ENCODE measurements around the gene P4HTM.

Gene P4HTM

DNA sequence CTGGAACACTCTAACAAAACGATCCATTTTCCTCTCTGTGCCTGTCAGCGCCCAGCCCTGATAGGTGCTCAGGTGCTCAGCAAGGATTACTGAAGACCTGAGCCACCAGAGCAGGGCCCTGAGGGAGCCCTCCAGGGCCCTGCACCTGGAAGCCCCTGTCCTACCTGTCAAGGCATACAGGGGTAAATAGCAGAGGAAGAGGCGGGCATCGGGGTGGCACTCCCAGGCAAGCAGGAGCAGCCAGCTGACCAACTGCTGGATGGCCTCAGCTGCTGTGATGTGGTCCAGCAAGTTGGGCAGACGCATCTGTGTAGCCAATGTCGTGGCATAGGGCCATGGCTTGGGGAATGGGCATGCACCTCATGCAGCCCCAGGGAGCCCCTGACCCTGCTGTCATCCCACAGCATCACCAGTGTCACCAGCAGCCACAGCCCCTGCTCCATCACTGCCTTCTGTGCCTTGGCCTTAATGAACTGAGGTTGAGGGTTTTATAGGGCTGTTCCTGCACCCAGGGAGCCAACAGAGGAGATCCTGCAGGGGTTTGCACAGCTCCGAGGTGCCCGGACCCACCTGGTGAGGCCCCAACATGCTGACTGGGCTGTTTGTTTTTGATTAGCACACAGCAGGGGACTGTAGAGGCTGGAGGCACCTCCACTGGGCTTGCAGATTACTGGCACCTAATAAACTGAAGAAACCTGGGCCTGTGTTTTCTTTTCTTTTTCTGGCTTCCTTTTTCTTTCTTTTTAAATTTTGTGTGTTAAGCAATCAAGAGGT, 9.2 kb downstream of the P4HTM start:
- H3F3A ChIP-seq (ENCODE audit: low read depth) = no peaks in the 10 kb centered on the region
- H4K20me1 ChIP-seq (ENCODE audit: insufficient read depth, low read length, poor library complexity, severe bottlenecking) = no peaks in the 10 kb centered on the region
- no peaks in the 10 kb centered on the region for H3K9me2 ChIP-seq (replicated peaks; ENCODE audit: low read depth, low read length)
- H3K4me1 ChIP-seq (ENCODE audit: insufficient read depth, low read length, poor library complexity, severe bottlenecking) = no peaks in the 10 kb centered on the region
- no peaks in the 10 kb centered on the region for H3K27me3 ChIP-seq (ENCODE audit: insufficient read depth, low read length, poor library complexity, severe bottlenecking)
- no peaks in the 10 kb centered on the region for H3K36me3 ChIP-seq (ENCODE audit: insufficient read depth, low read length)
- no peak overlapping the region for H3K4me3 ChIP-seq (ENCODE audit: low read length, poor library complexity, severe bottlenecking)
- H3K79me2 ChIP-seq (ENCODE audit: insufficient read depth, low read length) = no peaks in the 10 kb centered on the region
- H3K4me2 ChIP-seq (ENCODE audit: low read depth, low read length, poor library complexity, severe bottlenecking) = no peak overlapping the region
- TF ChIP-seq, protein P1, sequence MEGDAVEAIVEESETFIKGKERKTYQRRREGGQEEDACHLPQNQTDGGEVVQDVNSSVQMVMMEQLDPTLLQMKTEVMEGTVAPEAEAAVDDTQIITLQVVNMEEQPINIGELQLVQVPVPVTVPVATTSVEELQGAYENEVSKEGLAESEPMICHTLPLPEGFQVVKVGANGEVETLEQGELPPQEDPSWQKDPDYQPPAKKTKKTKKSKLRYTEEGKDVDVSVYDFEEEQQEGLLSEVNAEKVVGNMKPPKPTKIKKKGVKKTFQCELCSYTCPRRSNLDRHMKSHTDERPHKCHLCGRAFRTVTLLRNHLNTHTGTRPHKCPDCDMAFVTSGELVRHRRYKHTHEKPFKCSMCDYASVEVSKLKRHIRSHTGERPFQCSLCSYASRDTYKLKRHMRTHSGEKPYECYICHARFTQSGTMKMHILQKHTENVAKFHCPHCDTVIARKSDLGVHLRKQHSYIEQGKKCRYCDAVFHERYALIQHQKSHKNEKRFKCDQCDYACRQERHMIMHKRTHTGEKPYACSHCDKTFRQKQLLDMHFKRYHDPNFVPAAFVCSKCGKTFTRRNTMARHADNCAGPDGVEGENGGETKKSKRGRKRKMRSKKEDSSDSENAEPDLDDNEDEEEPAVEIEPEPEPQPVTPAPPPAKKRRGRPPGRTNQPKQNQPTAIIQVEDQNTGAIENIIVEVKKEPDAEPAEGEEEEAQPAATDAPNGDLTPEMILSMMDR (conservative IDR thresholded peaks at IDR 0.05; ENCODE audit: low read length) = no peak
- TF ChIP-seq EZH2phosphoT487 (IDR thresholded peaks at IDR 0.05; ENCODE audit: borderline replicate concordance) = no peak
- H3K9ac ChIP-seq (ENCODE audit: low read depth, low read length, poor library complexity, severe bottlenecking) = no peak overlapping the region
- no peaks in the 10 kb centered on the region for H3K9me3 ChIP-seq (ENCODE audit: insufficient read depth, low read depth, low read length)
- H2AFZ ChIP-seq (ENCODE audit: low read length) = no peak overlapping the region

DNA sequence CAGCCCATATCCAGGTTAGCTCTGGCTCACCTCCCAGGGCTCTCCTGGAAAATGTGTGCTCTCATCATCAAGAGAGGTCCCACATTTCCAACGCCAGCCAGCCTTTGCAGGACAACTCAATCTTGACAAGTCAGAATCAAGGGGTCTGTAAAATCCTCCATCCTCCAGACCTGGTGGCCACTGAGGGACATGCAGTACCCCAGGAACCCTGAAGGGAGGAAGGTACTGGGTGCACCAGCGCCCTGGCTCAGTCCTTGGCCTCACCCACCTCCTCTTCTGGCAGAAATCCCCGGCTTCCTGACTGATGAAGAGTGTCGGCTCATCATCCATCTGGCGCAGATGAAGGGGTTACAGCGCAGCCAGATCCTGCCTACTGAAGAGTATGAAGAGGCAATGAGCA, 11.1 kb downstream of the P4HTM start:
- H3F3A ChIP-seq (ENCODE audit: low read depth) = no peaks in the 10 kb centered on the region
- H3K4me1 ChIP-seq (ENCODE audit: insufficient read depth, low read length, poor library complexity, severe bottlenecking) = peaks cover under 1% of the 10 kb centered on the region
- H3K9ac ChIP-seq (ENCODE audit: low read depth, low read length, poor library complexity, severe bottlenecking) = no peak overlapping the region
- no peaks in the 10 kb centered on the region for H3K36me3 ChIP-seq (ENCODE audit: insufficient read depth, low read length)
- H3K4me3 ChIP-seq (ENCODE audit: low read length, poor library complexity, severe bottlenecking) = no peak overlapping the region
- H3K4me2 ChIP-seq (ENCODE audit: low read depth, low read length, poor library complexity, severe bottlenecking) = no peak overlapping the region
- no peaks in the 10 kb centered on the region for H3K9me2 ChIP-seq (replicated peaks; ENCODE audit: low read depth, low read length)
- TF ChIP-seq EZH2phosphoT487 (IDR thresholded peaks at IDR 0.05; ENCODE audit: borderline replicate concordance) = no peak
- TF ChIP-seq, protein P1 (conservative IDR thresholded peaks at IDR 0.05; ENCODE audit: low read length) = no peak
- H3K27me3 ChIP-seq (ENCODE audit: insufficient read depth, low read length, poor library complexity, severe bottlenecking) = no peaks in the 10 kb centered on the region
- no peaks in the 10 kb centered on the region for H4K20me1 ChIP-seq (ENCODE audit: insufficient read depth, low read length, poor library complexity, severe bottlenecking)
- 0 out of 2 replicates have a peak, but pooled peaks cover under 1% of the 10 kb centered on the region for H3K79me2 ChIP-seq (ENCODE audit: insufficient read depth, low read length)
- H2AFZ ChIP-seq (ENCODE audit: low read length) = no peak overlapping the region
- no peaks in the 10 kb centered on the region for H3K9me3 ChIP-seq (ENCODE audit: insufficient read depth, low read depth, low read length)

DNA sequence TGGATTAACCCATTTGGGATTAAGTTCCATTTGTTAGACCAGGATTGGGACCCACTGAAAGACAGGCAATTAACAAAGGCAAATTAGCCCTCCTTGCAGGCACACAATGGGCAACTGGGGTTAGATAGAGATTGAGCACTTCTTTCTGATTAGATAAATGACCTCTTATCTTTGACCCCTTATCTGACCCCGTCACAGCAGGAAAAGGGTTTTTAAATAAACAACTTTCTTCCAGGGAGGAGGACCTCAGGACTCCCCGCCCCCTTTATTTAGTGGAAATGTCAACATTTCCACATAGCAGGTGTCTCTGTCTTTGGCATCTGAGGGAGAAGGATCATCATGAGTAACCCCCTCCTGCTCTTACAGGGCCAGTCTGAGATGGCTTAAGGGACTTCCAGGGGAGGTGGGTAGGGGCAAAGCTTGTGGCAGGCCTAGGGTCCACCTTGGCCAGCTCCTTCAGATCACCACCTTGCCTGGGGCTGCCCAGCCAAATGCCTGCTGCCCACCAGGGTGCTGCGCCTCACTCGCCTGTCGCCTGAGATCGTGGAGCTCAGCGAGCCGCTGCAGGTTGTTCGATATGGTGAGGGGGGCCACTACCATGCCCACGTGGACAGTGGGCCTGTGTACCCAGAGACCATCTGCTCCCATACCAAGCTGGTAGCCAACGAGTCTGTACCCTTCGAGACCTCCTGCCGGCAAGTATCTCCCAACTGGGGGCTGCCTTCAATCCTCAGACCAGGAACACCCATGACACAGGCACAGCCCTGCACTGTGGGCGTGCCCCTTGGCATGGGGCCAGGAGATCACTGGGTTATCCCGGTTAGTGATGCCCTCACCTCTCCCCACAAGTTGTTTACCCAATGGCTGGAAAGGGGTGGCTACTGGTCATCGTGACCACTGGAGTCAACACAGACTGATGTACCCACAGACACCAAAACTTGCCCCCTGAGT, 14.6 kb downstream of the P4HTM start:
- Histone ChIP-seq H3K4me1 (ENCODE audit: insufficient read depth, low read length, poor library complexity, severe bottlenecking) (peaks cover 14% of the 10 kb centered on the region), H3K4me2 (ENCODE audit: low read depth, low read length, poor library complexity, severe bottlenecking) (no peak overlapping the region), H3K4me3 (ENCODE audit: low read length, poor library complexity, severe bottlenecking) (no peak overlapping the region)

More for the DNA sequence above, 14.6 kb downstream of the P4HTM start:
- TF ChIP-seq EZH2phosphoT487 (IDR thresholded peaks at IDR 0.05; ENCODE audit: borderline replicate concordance) = no peak
- TF ChIP-seq, protein P1 (conservative IDR thresholded peaks at IDR 0.05; ENCODE audit: low read length) = no peak
- Histone ChIP-seq H3K9me3 (ENCODE audit: insufficient read depth, low read depth, low read length) (no peaks in the 10 kb centered on the region), H4K20me1 (ENCODE audit: insufficient read depth, low read length, poor library complexity, severe bottlenecking) (peaks cover 14% of the 10 kb centered on the region), H3K9me2 (replicated peaks; ENCODE audit: low read depth, low read length) (no peaks in the 10 kb centered on the region), H3K27me3 (ENCODE audit: insufficient read depth, low read length, poor library complexity, severe bottlenecking) (no peaks in the 10 kb centered on the region), H3K9ac (ENCODE audit: low read depth, low read length, poor library complexity, severe bottlenecking) (no peak overlapping the region), H3F3A (ENCODE audit: low read depth) (no peaks in the 10 kb centered on the region), H2AFZ (ENCODE audit: low read length) (no peak overlapping the region), H3K36me3 (ENCODE audit: insufficient read depth, low read length) (no peaks in the 10 kb centered on the region), H3K79me2 (ENCODE audit: insufficient read depth, low read length) (peaks cover 31% of the 10 kb centered on the region)
